ENCODE data around the gene ATRNL1.
"Not testable (repeated sequence)": the region's sequence is repeated elsewhere in the genome, so short reads cannot be mapped to it uniquely, and the experiment has no call there.

Gene ATRNL1

DNA sequence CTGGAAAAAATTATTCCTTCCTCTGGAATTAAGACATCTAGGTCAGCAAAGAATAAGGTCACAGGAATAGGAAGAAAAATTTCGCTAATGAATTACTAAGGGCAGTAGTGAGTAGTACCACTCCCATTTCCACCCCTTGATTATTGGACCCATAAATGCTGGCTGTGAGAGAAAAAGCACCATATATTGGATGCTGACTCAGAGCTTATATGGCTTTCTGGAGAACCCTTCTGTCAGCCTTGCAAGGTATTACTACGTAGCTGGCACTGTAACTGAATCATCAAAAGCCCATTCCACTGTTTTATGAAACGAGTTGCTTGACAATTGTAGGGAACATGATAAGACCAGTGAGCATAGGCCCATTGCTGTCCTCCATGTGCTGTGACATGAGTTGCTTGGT lies 179.3 kb downstream of the ATRNL1 start:
- no peaks in the 10 kb centered on the region for H3K9me3 ChIP-seq
- H3K4me3 ChIP-seq (ENCODE audit: low read depth, low read length), result no peak overlapping the region
- H3K4me1 ChIP-seq, result no peaks in the 10 kb centered on the region
- no peaks in the 10 kb centered on the region for H3K27me3 ChIP-seq
- DNase-seq, result no peak
- no peaks in the 10 kb centered on the region for H3K36me3 ChIP-seq
- TF ChIP-seq, protein P1, sequence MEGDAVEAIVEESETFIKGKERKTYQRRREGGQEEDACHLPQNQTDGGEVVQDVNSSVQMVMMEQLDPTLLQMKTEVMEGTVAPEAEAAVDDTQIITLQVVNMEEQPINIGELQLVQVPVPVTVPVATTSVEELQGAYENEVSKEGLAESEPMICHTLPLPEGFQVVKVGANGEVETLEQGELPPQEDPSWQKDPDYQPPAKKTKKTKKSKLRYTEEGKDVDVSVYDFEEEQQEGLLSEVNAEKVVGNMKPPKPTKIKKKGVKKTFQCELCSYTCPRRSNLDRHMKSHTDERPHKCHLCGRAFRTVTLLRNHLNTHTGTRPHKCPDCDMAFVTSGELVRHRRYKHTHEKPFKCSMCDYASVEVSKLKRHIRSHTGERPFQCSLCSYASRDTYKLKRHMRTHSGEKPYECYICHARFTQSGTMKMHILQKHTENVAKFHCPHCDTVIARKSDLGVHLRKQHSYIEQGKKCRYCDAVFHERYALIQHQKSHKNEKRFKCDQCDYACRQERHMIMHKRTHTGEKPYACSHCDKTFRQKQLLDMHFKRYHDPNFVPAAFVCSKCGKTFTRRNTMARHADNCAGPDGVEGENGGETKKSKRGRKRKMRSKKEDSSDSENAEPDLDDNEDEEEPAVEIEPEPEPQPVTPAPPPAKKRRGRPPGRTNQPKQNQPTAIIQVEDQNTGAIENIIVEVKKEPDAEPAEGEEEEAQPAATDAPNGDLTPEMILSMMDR (IDR thresholded peaks at IDR 0.05; ENCODE audit: low read depth, low read length), result no peak

DNA sequence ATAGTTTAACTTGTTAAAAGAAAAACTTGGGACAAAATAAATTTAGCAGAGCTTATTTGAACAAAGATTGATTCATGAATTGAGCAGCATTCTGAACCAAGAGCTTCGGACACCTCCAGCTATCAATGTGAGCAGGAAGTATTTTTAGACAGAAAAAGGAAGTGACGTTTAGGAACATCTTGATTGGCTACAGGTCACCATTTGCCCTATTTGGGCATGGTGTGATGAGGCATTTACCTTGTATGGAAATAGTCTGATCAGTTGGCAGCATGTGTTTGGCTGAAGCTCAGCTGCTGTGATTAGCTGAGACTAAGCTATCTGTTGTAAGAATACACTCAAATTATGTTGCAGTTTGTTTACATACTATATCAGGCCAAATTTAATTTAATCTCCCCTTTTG lies 185.1 kb downstream of the ATRNL1 start:
- H3K4me3 ChIP-seq (ENCODE audit: low read depth, low read length), result no peak overlapping the region
- no peaks in the 10 kb centered on the region for H3K36me3 ChIP-seq
- no peak for DNase-seq
- H3K4me1 ChIP-seq, result no peaks in the 10 kb centered on the region
- no peaks in the 10 kb centered on the region for H3K9me3 ChIP-seq
- TF ChIP-seq, protein P1 (IDR thresholded peaks at IDR 0.05; ENCODE audit: low read depth, low read length), result no peak
- H3K27me3 ChIP-seq, result no peaks in the 10 kb centered on the region

DNA sequence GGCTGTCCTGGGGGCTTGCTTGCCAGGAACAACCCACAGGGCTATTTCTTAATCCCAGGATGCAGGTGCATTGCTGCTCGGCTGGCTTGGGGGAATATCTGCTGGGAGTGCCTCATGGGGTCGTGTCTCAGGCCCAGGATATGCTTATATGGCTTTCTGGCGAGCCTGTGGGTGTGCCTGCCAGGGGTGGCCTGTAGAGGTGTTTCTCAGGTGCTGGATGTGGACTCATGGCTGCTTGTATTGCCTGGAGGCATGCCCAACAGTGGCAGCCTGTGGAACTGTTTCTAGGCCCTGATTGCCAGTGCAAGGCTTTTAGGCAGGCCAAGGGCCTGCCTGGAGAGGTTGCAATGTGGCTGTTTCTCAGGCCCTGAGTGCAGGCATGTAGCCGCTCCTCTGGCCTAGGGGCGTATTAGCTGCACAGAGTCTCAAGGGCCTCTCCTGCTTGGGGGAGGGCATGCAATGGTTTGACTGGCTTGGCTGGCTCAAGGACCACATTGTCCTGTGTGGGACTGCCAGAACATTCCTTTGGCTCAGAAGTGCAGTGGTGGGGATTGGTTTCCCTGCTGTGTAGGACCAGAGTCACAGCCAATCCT lies 202.1 kb downstream of the ATRNL1 start:
- TF ChIP-seq, protein P1 (IDR thresholded peaks at IDR 0.05; ENCODE audit: low read depth, low read length), result no peak
- Histone ChIP-seq H3K27me3 (no peaks in the 10 kb centered on the region), H3K9me3 (no peaks in the 10 kb centered on the region), H3K36me3 (no peaks in the 10 kb centered on the region), H3K4me3 (ENCODE audit: low read depth, low read length) (no peak overlapping the region), H3K4me1 (no peaks in the 10 kb centered on the region)
- no peak for DNase-seq

DNA sequence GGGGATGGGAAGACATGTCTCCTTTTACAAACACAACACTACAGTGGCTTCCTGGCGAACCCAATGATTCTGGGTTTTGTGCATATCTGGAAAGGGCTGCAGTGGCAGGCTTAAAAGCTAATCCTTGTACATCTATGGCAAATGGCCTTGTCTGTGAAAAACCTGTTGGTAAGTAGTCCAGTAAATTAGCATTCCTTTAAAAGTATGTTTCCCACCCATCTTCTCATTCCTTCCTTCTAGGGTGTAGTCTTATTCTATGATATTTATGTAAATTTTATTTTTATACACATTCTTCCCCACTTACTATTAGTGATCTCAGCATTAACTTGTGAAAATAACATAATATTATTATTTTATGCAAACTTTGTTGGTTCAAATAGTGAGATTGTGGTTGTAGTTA lies 206.9 kb downstream of the ATRNL1 start:
- H3K27me3 ChIP-seq, result no peaks in the 10 kb centered on the region
- no peaks in the 10 kb centered on the region for H3K36me3 ChIP-seq
- H3K4me3 ChIP-seq (ENCODE audit: low read depth, low read length), result no peak overlapping the region
- no peak for DNase-seq
- H3K9me3 ChIP-seq, result no peaks in the 10 kb centered on the region
- H3K4me1 ChIP-seq, result no peaks in the 10 kb centered on the region
- TF ChIP-seq, protein P1 (IDR thresholded peaks at IDR 0.05; ENCODE audit: low read depth, low read length), result no peak

DNA sequence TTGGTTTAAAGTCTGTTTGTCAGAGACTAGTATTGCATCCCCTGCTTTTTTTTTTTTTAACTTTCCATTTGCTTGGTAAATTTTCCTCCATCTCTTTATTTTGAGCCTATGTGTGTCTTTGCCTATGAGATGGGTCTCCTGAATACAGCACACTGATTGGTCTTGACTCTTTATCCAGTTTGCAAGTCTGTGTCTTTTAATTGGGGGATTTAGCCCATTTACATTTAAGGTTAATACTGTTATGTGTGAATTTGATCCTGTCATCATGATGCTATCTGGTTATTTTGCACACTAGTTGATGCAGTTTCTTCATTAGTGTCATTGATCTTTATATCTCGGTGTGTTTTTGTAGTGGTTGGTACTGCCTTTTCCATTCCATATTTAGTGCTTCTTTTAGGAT lies 226.5 kb downstream of the ATRNL1 start:
- DNase-seq; H3K4me1 ChIP-seq; H3K4me3 ChIP-seq (ENCODE audit: low read depth, low read length); H3K9me3 ChIP-seq; H3K27me3 ChIP-seq; H3K36me3 ChIP-seq: not testable (repeated sequence)

DNA sequence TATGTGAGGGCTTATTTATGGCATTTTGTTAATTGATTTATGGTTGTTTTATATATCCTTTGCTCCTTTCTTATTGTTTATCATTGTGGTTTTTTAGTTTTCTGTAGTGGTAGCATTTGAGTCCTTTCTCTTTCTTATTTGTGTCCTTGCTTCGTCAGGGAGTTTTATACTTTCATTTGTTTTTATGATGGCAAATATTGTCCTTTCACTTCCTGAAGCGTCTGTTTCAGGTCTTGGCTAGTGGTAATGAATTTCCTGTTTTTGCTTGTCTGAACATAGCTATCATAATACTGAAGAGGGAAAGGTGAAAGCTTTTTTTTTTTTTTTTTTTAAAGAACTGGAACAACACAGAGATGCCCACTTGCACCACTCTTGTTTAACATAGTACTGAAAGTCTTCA lies 228.2 kb downstream of the ATRNL1 start:
- Histone ChIP-seq H3K27me3 (no peaks in the 10 kb centered on the region), H3K4me1 (no peaks in the 10 kb centered on the region), H3K4me3 (ENCODE audit: low read depth, low read length) (no peak overlapping the region), H3K9me3 (no peaks in the 10 kb centered on the region), H3K36me3 (no peaks in the 10 kb centered on the region)
- no peak for DNase-seq
- TF ChIP-seq, protein P1 (IDR thresholded peaks at IDR 0.05; ENCODE audit: low read depth, low read length), result no peak

DNA sequence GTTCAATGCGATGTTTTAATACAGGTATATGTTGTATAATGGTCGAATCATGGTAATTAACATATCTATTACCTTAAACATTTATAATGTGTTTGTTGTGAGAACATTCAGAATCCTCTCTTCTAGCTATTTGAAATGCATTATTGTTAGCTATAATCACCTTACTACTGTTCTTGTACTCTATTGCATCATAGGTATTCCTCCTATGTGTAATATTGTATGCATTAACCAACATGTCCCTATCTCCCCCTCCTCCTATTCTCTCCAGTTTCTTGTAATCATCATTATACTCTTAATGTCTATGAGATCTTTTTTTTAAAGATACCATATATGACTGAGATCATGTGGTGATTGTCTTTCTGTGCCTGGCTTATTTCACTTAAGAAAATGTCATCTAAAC lies 235.2 kb downstream of the ATRNL1 start:
- TF ChIP-seq, protein P1 (IDR thresholded peaks at IDR 0.05; ENCODE audit: low read depth, low read length), result no peak
- H3K4me1 ChIP-seq, result no peaks in the 10 kb centered on the region
- no peaks in the 10 kb centered on the region for H3K9me3 ChIP-seq
- no peak overlapping the region for H3K4me3 ChIP-seq (ENCODE audit: low read depth, low read length)
- H3K27me3 ChIP-seq, result no peaks in the 10 kb centered on the region
- no peaks in the 10 kb centered on the region for H3K36me3 ChIP-seq
- DNase-seq, result no peak

Data from BE2C (cell line).